ENCODE results near the gene OAF. TPM values are rescaled to one million over a fixed set of nuclear protein-coding genes. Genes with fewer than 3 reads are reported as not detected.

Gene OAF
- polyA plus RNA-seq, 2 of the 4 experiments (the other 2 are of a cell fraction), result 3.0 to 3.8 TPM

DNA sequence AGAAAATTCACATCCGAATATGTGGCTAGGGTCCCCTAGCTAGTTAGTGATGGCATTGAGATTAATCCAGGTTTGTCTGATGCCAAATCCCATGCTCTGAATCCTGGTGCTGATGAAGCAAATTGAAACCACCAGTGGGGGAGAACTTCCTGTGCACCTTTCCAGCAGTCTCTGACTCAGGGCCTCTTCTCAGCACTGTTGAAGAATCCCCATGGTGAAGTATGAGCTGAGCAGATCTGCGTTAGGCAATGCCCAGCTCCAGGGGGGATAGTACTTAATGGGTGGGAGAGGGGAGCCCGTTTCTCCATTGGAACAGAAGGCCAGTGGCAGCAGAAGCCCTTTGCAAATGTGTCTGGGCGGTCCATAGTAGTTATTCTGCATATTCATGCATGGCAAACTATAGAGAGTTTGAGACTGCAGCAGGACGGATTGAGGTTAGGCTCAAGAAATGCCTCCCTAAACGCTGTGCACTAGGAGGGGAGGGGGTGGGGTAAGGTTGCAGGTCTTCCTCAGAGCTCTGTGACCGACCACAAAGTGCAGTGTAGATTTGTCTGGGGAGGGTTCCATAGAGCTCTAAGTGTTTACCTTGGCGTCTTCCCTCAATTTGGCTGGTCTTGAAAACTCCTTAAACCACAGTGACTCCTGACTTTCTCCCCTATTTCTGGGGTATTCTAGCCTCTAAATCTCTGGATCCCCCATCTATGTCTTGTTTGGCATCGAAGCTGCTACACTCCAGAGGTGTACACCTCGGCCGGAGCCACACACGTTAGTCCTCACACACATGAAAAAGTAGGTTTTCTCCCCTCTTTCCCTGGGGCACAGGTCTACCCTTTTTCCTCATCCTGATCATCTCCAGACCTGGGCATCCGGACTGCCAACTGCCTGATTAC lies 33.9 kb downstream of the OAF start:
- no peak overlapping the region for H3K4me3 ChIP-seq
- 19% methylated on average over 11 of the region's 13 CpGs for WGBS (ENCODE audit: missing lambda C conversion rate)
- no peak overlapping the region for H3K4me2 ChIP-seq
- FAIRE-seq, result no peak
- TF ChIP-seq HDAC2 (IDR thresholded peaks at IDR 0.05) (no peak), MYC (IDR thresholded peaks at IDR 0.05; ENCODE audit: borderline replicate concordance, low read length) (no peak), TP53 (CRISPR knock-in tag; IDR thresholded peaks at IDR 0.05) (no peak)
- no peak for DNase-seq (ENCODE audit: low read depth in 1 of 2, low spot score in 1 of 2)
- CTCF ChIA-PET, result interaction anchor here (2.1 to 11.3 kb wide), 3 partner anchors 10 to 57 kb away, joined by 7 to 104 read pairs (median 22); no protein-coding TSS in a partner anchor
- POLR2A ChIA-PET, result no interaction called here
- H3K9me3 ChIP-seq, result no peaks in the 10 kb centered on the region
- H3K27ac ChIP-seq, result no peak overlapping the region
- H3K4me1 ChIP-seq, result no peaks in the 10 kb centered on the region
- no peak for ATAC-seq

DNA sequence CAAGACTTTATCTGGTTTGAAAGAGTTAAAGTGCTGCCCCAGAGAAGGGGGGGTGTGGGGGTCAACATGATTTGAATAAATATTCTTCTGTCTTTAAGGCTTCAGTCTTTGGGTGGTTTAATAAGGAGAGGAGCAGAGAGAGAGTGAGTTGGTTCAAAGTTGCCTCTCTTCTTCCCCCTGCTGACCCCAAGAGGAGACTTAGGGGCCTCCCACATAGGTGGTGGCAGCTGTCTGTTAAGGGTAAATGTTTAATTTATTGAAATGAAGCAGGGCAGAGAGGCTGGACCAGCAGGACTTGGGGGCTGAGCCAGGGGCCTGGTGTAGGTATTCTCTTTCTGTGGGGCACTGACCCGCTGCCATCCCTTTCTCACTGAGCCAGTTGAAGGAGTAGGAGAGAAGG lies 34.6 kb downstream of the OAF start:
- Histone ChIP-seq H3K4me1 (no peaks in the 10 kb centered on the region), H3K9me3 (no peaks in the 10 kb centered on the region), H3K4me2 (no peak overlapping the region), H3K27ac (no peak overlapping the region), H3K4me3 (no peak overlapping the region)
- POLR2A ChIA-PET, result no interaction called here
- WGBS (ENCODE audit: missing lambda C conversion rate), result 20% methylated on average over 1 of the region's 1 CpG
- CTCF ChIA-PET, result interaction anchor here (2.1 to 11.3 kb wide), 4 partner anchors 10 to 56 kb away, joined by 7 to 104 read pairs (median 18); no protein-coding TSS in a partner anchor
- TF ChIP-seq MAFK (IDR thresholded peaks at IDR 0.05; ENCODE audit: partially characterized antibody) (no peak), EHMT2 (IDR thresholded peaks at IDR 0.05; ENCODE audit: low read depth) (no peak), ZC3H11A (IDR thresholded peaks at IDR 0.05) (no peak), HOXA7 (CRISPR knock-in tag; IDR thresholded peaks at IDR 0.05) (no peak), BHLHE40 (IDR thresholded peaks at IDR 0.05; ENCODE audit: low read depth, low read length) (no peak), NPAS2 (CRISPR knock-in tag; IDR thresholded peaks at IDR 0.05; ENCODE audit: borderline replicate concordance) (no peak)
- TF ChIP-seq, protein P1, sequence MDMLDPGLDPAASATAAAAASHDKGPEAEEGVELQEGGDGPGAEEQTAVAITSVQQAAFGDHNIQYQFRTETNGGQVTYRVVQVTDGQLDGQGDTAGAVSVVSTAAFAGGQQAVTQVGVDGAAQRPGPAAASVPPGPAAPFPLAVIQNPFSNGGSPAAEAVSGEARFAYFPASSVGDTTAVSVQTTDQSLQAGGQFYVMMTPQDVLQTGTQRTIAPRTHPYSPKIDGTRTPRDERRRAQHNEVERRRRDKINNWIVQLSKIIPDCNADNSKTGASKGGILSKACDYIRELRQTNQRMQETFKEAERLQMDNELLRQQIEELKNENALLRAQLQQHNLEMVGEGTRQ (IDR thresholded peaks at IDR 0.05), result no peak
- TF ChIP-seq, protein P2, sequence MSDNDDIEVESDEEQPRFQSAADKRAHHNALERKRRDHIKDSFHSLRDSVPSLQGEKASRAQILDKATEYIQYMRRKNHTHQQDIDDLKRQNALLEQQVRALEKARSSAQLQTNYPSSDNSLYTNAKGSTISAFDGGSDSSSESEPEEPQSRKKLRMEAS (IDR thresholded peaks at IDR 0.05), result no peak
- ATAC-seq (no peak), DNase-seq (ENCODE audit: low read depth in 1 of 2, low spot score in 1 of 2) (no peak), FAIRE-seq (no peak)

DNA sequence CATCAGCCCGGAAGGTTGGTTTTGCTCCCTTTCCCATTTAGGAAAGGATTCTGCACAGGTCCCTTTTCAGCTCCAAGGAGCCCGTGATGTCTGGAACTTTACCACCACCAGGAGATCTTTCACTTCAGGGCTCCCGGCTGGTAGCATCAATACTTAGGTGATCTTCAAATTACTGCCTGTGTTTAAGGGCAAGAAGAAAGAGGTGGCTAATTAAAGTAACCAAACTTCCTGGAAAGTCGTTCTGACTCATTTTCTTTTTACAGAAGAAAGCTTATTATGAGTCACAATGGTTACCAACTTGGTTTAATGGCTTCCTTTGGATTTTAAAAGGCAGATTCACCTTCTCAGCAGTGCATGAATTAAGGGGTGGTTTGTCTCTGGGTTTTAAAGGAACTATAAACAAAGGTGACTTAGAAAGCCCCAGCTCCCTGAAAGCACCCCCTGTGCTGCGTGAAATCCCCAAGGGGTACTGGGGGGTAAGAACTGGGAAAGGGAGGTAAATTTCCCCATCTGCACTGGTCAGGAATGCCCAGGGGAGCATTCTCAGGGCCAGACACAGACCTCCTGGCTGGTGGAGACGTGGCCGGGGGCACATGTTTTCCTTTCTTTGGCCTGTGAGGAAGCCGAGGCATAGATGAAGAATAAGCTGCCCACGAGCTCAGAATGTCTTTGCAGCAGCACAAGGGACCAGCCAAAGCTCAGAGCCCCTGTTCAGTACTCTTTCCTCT lies 37.9 kb downstream of the OAF start:
- ChIA-PET POLR2A (no interaction called here), CTCF (interaction anchor here (1.1 to 11.3 kb wide), 6 partner anchors 14 to 79 kb away, joined by 3 to 104 read pairs (median 10); no protein-coding TSS in a partner anchor)
- H3K4me3 ChIP-seq, result no peak overlapping the region
- 23% methylated on average over 9 of the region's 9 CpGs for WGBS (ENCODE audit: missing lambda C conversion rate)
- H3K9me3 ChIP-seq, result no peaks in the 10 kb centered on the region
- DNase-seq (ENCODE audit: low read depth in 1 of 2, low spot score in 1 of 2) (no peak), FAIRE-seq (no peak), ATAC-seq (no peak)
- no peaks in the 10 kb centered on the region for H3K4me1 ChIP-seq
- H3K27ac ChIP-seq, result no peak overlapping the region
- no peak for TF ChIP-seq MAZ (IDR thresholded peaks at IDR 0.05; ENCODE audit: borderline replicate concordance, low read depth, low read length)
- TF ChIP-seq, protein P3, sequence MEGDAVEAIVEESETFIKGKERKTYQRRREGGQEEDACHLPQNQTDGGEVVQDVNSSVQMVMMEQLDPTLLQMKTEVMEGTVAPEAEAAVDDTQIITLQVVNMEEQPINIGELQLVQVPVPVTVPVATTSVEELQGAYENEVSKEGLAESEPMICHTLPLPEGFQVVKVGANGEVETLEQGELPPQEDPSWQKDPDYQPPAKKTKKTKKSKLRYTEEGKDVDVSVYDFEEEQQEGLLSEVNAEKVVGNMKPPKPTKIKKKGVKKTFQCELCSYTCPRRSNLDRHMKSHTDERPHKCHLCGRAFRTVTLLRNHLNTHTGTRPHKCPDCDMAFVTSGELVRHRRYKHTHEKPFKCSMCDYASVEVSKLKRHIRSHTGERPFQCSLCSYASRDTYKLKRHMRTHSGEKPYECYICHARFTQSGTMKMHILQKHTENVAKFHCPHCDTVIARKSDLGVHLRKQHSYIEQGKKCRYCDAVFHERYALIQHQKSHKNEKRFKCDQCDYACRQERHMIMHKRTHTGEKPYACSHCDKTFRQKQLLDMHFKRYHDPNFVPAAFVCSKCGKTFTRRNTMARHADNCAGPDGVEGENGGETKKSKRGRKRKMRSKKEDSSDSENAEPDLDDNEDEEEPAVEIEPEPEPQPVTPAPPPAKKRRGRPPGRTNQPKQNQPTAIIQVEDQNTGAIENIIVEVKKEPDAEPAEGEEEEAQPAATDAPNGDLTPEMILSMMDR (IDR thresholded peaks at IDR 0.05), result no peak
- TF ChIP-seq ZC3H11A (IDR thresholded peaks at IDR 0.05), result no peak
- no peak overlapping the region for H3K4me2 ChIP-seq

Measured in A549 (cell line).